HepG2 (cell line): ENCODE results near the gene SNX21. TPM values are rescaled to one million over a fixed set of nuclear protein-coding genes. Genes with fewer than 3 reads are reported as not detected.
A peak's percentile ranks its signal among the peaks of the same experiment; 100 is the strongest.

ENCODE experiments used
- CBFB ChIP-seq: sonication (generic); formaldehyde crosslinking; IDR thresholded peaks from 2 replicates; pipeline ENCODE4 v1.4.0; 2020; ENCODE audit warnings: missing genetic modification reagents
- E2F5 ChIP-seq: sonication (generic); formaldehyde crosslinking; conservative IDR thresholded peaks from 2 replicates; pipeline ENCODE4 v1.4.0; 2020; ENCODE audit warnings: missing genetic modification reagents
- EP300 ChIP-seq, 3 experiments: sonication (generic) in 1 of 3; formaldehyde crosslinking in 1 of 3; IDR thresholded peaks; 2 replicates each; pipeline versions ENCODE4 v1.5.1 to v1.6.1; 2011 to 2020; ENCODE audit warnings: low read depth in 2 of 3, low read length in 2 of 3, borderline replicate concordance in 1 of 3, improper control_type of control experiment in 1 of 3, mild to moderate bottlenecking in 1 of 3, missing genetic modification reagents in 1 of 3, moderate library complexity in 1 of 3
- KAT7 ChIP-seq: IDR thresholded peaks from 2 replicates; pipeline ENCODE4 v1.6.1; 2018; ENCODE audit warnings: borderline replicate concordance, missing compliant biosample characterization
- MAZ ChIP-seq, 2 experiments: sonication (generic) in 1 of 2; formaldehyde crosslinking in 1 of 2; IDR thresholded peaks; 2 replicates each; pipeline versions ENCODE4 v1.5.0 to v1.6.1; 2012 to 2020; ENCODE audit warnings: low read depth in 2 of 2, mild to moderate bottlenecking in 2 of 2, borderline replicate concordance in 1 of 2, improper control_type of control experiment in 1 of 2, low read length in 1 of 2, missing genetic modification reagents in 1 of 2, moderate library complexity in 1 of 2
- MTA1 ChIP-seq: sonication (generic); formaldehyde crosslinking; IDR thresholded peaks from 2 replicates; pipeline ENCODE4 v1.4.0; 2020; ENCODE audit warnings: missing genetic modification reagents, mild to moderate bottlenecking, borderline replicate concordance
- RERE ChIP-seq: IDR thresholded peaks from 2 replicates; pipeline ENCODE4 v1.6.1; 2016; ENCODE audit warnings: low read depth, missing genetic modification reagents, missing compliant biosample characterization
- SALL1 ChIP-seq: sonication (generic); formaldehyde crosslinking; IDR thresholded peaks from 2 replicates; pipeline ENCODE4 v1.8.0; 2022; ENCODE audit warnings: mild to moderate bottlenecking, missing genetic modification reagents
- SKIL ChIP-seq: sonication (generic); formaldehyde crosslinking; IDR thresholded peaks from 2 replicates; pipeline ENCODE4 v1.8.0; 2022; ENCODE audit warnings: missing genetic modification reagents, mild to moderate bottlenecking, moderate library complexity, borderline replicate concordance
- ZNF205 ChIP-seq: IDR thresholded peaks from 2 replicates; pipeline ENCODE4 v1.6.1; 2018; ENCODE audit warnings: missing biosample characterization, missing genetic modification reagents
- ZNF646 ChIP-seq: sonication (generic); formaldehyde crosslinking; IDR thresholded peaks from 2 replicates; pipeline ENCODE4 v1.9.0; 2021; ENCODE audit warnings: mild to moderate bottlenecking, missing genetic modification reagents
- ZNF83 ChIP-seq: sonication (generic); formaldehyde crosslinking; IDR thresholded peaks from 2 replicates; pipeline ENCODE4 v1.4.0; 2020; ENCODE audit warnings: missing genetic modification reagents, mild to moderate bottlenecking, borderline replicate concordance
- polyA plus RNA-seq, 8 experiments: library from polyadenylated mRNA; depleted of rRNA in 3 of 8; stranded (reverse) in 7 of 8; unstranded in 1 of 8; fragments of >200 nt; fragmentation: Illumina TruSeq in 4 of 8; extraction: Trizol in 4 of 8; gene quantifications; 2 replicates each; pipeline versions ENCODE4 v1.2.1 to v1.2.3, GENCODE V29; 2011 to 2016; ENCODE audit warnings: low read depth in 4 of 8, missing spikeins in 1 of 8, mixed read lengths in 1 of 8; ENCODE audit not compliant: insufficient read depth in 1 of 8
- total RNA-seq, 5 experiments: library from RNA; depleted of rRNA; stranded (reverse); fragments of >200 nt; fragmentation: Illumina TruSeq; extraction: Trizol; gene quantifications; 2 replicates each; pipeline ENCODE4 v1.2.3, GENCODE V29; 2016; ENCODE audit warnings: low read depth in 1 of 5

SNX21 gene
- total and polyA plus RNA-seq, 2 of the 13 experiments (the other 11 are each of a cell fraction or from before 2014, with no cell fraction given) = 7.7 to 12.8 TPM

- TF ChIP-seq MAZ (IDR thresholded peaks at IDR 0.05; ENCODE audit: borderline replicate concordance, low read depth, low read length) (no peak), MAZ (CRISPR knock-in tag; IDR thresholded peaks at IDR 0.05; ENCODE audit: low read depth) (no peak), SKIL (CRISPR knock-in tag) (no peak), ZNF83 (CRISPR knock-in tag) (no peak), CBFB (CRISPR knock-in tag) (0 out of 2 replicates have a peak, but pooled peaks have one; percentile 19), ZNF646 (CRISPR knock-in tag) (no peak), E2F5 (no peak), MTA1 (CRISPR knock-in tag) (no peak), ZNF205 (CRISPR knock-in tag) (0 out of 2 replicates have a peak, but pooled peaks have one; percentile 13), EP300 (IDR thresholded peaks at IDR 0.05; ENCODE audit: low read depth in 2 of 2, low read length in 2 of 2) (no peak), EP300 (CRISPR knock-in tag; IDR thresholded peaks at IDR 0.05; ENCODE audit: borderline replicate concordance) (0 out of 2 replicates have a peak, but pooled peaks have one; percentile 46), KAT7 (CRISPR knock-in tag) (no peak), SALL1 (0 out of 2 replicates have a peak, but pooled peaks have one; percentile 14), RERE (CRISPR knock-in tag) (no peak)
These were observed 7.1 kb upstream of the SNX21 start (continued) for GRCh38 chr20:45826381-45827019.
